ENCODE results near the gene PIWIL1.

The PIWIL1 gene

GRCh38 chr12:130337488-130338303, at the start of gene PIWIL1:
TSS of gene PIWIL1 (plus strand) at chr12:130337887. CDS start at chr12:130342592, 4,705 bp downstream.
- no peak for DNase-seq

GRCh38 chr12:130288206-130288605, 49.5 kb upstream of the PIWIL1 start:
- no peak for DNase-seq

- DNase-seq = no peak
Observed at GRCh38 chr12:130288691-130289090, 49.0 kb upstream of the PIWIL1 start.

- DNase-seq = no peak
Observed at GRCh38 chr12:130290114-130290513, 47.6 kb upstream of the PIWIL1 start.

GRCh38 chr12:130298322-130299021, 39.2 kb upstream of the PIWIL1 start:
- no peak for DNase-seq

- no peak for DNase-seq
Observed at GRCh38 chr12:130299574-130299973, 38.1 kb upstream of the PIWIL1 start.

GRCh38 chr12:130300090-130300489, 37.6 kb upstream of the PIWIL1 start:
- no peak for DNase-seq

DNA sequence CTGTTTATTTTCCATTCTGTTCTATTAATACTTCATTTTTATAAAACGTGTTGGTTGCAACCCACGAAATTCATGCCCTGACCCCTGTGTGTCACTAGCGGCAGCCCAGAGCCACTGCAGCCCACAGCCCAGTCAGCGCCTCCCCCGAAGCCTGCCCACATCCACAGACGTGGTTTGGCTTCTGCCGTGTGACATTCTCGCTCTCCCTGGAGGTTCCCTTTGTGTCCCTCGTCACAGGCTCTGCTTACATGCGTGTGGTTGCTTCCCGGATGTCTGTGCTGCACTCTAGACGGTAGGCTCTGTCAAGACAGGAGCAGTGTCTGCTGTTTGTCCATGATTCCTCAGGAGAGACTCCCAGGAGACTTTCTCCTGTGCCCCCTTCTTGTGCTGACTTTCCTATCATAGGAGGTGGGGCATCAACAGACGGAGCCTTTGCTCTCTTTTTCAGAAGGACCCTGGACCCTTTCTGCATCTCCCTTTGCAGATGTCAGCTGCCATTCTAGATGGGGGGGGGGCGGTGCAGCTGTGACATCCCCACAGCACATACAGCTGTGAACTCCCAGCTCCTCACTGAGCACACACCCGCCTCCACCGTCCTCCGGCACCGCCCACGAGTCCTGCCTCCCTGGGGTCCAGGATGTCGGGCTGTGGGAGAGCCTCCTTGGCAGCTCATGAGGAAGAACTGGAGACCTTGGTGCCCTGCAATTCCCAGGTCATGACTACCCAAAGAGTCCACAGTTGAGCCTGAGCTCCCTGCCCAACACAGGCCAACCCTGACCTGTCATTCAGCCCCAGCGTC, 36.8 kb upstream of the PIWIL1 start:
- no peak for DNase-seq

GRCh38 chr12:130301559-130301958, 36.1 kb upstream of the PIWIL1 start:
- no peak for DNase-seq

DNA sequence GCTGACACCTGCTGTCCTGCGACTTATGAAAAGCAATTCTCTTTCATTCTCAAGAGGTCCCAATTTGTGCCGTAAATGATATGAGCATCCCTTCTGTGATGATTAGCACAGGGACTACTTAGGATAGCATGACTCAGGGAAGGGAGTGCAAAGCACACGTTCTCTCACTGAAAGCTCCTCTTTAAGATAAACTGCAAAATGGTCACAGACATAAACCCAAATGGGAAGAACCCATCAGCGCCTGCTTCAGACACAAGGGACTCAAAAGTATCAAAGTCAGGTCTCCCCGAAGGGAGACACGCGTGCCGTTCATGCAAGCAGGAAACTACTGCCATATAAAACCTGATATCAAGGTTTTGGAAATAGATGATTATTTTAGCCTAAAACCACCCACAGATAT, 33.9 kb upstream of the PIWIL1 start:
- no peak for DNase-seq

DNA sequence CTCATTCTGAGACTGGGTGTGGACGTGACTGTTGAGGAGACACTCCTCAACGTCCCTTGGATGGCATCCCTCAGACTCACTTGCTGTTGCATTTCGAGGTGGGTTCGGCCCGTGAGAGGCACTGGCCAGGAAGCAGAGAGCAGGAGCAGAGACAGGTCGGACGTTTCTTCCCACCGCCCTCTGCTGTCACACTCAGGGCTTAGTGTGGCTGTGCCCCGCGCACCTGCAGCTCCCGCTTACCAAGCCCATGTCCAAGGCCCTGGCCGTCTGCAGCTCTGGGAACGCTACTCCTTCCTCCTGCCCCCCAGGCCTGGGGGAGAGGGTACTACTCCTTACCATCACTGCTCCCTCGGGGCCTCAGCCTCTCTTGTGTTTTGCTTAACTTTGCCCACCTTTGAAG, 29.8 kb upstream of the PIWIL1 start:
- no peak for DNase-seq

- no peak for DNase-seq
Observed at GRCh38 chr12:130308393-130308792, 29.3 kb upstream of the PIWIL1 start.

- no peak for DNase-seq
Observed at GRCh38 chr12:130316251-130316650, 21.4 kb upstream of the PIWIL1 start.

DNA sequence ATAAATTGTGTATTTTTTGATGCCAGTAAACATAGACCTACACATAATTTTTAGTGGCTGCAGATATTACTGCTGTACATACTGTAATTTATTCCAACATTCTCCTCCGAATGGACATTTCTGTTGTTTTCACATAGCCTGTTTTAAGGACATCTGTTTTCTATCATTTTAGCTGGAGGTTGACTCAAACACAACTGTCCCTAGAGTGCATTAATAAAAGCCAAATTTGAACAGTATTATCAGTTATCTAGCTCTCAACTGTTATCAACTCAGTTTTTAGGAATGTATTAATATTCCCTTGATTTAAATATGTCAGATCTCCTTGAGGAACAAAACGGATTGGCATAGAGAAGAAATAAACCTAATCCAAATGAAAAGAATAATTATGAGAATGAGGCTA, 17.2 kb upstream of the PIWIL1 start:
- no peak for DNase-seq

- DNase-seq = no peak
Observed at GRCh38 chr12:130322263-130322662, 15.4 kb upstream of the PIWIL1 start.

- DNase-seq = no peak
Observed at GRCh38 chr12:130330685-130331084, 7.0 kb upstream of the PIWIL1 start.

- DNase-seq = no peak
Observed at GRCh38 chr12:130331146-130331545, 6.5 kb upstream of the PIWIL1 start.

DNA sequence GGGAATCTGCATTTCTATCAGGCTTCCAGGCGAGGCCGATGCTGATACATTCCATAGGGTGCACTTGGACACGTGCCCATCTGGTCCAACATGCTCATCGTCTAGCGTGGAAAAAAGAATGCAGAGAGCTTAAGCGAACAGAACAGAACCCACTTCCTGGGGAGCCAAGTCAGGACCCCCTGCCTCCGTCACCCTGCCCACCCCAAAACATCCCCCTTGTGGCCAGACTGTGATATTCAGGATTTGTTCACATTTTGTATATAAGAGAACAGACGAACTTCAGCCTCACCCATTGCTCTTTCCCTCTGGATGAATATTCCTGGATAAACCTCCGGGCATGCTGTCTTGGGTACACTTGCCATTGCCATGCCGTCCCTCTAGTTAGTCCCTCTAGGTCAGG, 4.3 kb upstream of the PIWIL1 start:
- no peak for DNase-seq

DNA sequence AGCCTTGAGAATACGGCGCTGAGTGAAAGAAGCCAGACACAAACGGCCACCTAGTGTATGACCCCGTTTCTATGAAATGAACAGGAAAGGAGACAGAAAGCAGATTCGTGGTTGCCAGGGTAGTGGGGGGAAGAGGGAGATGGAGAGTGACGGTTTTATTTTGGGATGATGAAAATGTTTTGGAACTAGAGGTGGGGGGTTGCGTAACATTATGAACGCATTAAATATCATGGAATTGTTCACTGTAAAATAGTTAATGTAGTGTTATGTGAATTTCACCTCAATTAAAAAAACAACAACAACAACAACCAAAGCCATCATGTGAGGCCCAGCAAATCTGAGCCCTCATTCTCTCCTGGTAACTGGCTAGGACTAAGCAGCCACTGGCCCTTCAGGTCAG, 3.3 kb upstream of the PIWIL1 start:
- no peak for DNase-seq

DNA sequence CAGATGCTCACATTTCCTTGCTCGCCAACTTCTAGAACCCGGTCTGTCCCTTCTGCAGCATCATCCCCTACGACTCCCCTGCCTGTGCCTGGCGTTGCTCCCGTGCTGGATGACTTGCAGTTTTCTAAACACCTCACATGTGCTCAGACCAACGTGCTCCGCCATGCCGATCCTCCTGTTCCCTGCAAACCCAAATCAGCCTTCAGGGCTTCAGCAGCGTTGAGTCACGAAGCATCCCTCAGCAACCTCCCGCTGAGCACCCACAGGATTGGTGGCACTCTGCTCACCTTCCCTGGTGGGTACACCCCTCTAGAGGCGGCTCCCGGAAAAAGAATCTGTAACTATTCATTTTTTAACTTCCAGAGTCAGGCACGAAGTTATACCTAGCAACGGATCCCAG, 2.8 kb upstream of the PIWIL1 start:
- no peak for DNase-seq

GRCh38 chr12:130335517-130336392, 1.9 kb upstream of the PIWIL1 start:
- no peak for DNase-seq

GRCh38 chr12:130336723-130337487, 782 bp upstream of the PIWIL1 start:
- DNase-seq = no peak
